HG03520 (cell line): ENCODE data around the gene PARD3B.
A peak's percentile ranks its signal among the peaks of the same experiment; 100 is the strongest.

Experiments used
- ATAC-seq: cut with Tn5 transposase; IDR thresholded peaks from one replicate; pipeline ENCODE4 v1.9.1; 2021; ENCODE audit warnings: mild to moderate bottlenecking, moderate library complexity; ENCODE audit not compliant: unreplicated experiment

The PARD3B gene

DNA sequence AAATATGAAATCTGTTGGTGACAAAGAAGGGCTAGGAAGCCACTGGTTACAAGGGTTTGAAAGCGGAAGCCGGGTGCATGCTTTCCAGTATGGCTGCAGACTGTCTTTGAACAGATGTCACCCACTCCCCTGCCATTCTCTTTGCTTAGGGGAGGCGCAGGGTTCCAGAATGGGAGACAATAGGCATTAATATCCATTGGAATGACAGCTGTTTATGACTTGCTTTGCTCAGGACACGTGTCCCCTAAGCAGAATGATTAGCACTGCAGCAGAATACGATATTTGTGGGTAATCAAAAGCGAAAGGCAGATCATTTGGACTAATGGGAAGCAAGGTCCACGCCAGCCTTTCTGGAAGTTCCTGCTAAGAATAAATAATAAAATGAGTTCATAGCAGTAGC is 1111.2 kb downstream of the PARD3B start:
- ATAC-seq, result no peak

DNA sequence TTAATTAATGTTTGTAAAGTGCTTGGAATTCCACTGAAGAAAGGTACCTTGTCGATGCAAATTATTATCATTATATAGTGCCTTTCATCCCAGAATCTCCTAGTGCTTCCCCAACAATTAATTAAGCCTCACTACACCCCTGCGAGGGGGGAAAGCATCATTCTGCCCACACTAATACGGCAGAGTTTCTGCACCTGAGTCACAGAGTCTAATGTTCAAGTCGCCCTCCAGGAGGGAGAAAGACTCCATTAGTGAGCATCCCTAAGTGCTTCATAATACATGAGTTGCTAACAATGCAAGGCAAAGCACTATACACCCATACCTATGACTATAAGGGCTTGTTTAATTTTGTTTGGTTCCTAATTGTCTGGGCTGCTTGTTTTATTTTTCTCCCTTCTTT is 1111.7 kb downstream of the PARD3B start:
- no peak for ATAC-seq

DNA sequence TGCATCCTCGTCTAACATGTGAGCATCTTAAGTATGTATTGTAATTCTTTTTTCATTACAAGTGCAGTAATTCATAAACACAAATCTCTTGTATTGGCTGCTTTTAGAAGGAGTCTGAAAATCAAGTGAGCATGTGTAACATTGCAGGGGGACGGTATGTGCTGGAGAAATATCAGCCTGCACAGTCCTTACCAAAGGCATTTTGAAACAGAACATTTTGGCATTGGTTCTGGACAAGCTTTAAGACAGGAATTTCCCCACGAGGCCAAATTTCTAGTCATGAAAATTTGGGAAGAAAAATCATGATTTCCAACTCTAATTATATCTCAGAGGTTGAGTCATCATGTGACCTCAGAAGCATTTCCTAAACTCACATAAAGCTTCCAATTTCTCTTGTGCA is 1112.3 kb downstream of the PARD3B start:
- ATAC-seq, result no peak

DNA sequence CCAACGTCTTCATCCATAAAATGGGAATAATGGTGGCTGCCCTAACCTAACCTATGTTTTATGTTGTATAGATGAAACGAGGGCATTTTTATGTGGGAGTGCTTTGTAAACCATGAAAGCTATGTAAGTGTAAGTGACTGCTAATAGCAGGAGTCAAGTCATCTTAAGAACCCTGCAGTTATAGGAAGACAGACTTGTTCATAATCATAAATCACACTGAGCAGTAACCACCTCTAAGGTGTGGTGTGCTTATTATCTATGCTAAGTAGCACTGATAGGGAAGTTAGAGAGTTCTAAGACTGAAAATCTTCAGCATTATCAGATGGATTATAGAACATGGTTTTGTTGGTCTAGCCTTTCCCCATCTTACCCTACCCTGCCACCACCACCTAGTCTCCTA is 1112.8 kb downstream of the PARD3B start:
- no peak for ATAC-seq

DNA sequence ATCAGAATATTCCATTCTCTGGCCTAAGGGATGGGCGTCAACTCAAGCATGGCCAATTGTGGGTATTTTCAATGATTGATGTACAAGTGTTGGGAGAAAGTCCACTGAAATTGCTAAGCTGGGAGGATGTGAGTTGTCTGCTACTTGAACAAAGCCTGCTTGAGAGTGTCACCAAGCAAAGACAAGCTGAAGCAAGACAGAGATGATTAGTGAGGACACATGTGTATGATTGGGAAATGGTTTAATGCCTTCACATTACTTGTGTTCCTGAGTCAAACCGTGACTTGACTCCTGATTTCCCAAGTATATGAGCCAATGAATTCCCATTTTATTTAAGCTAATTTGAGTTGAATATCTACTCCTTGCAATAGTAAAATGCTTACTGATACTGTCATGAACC is 1113.3 kb downstream of the PARD3B start:
- no peak for ATAC-seq

DNA sequence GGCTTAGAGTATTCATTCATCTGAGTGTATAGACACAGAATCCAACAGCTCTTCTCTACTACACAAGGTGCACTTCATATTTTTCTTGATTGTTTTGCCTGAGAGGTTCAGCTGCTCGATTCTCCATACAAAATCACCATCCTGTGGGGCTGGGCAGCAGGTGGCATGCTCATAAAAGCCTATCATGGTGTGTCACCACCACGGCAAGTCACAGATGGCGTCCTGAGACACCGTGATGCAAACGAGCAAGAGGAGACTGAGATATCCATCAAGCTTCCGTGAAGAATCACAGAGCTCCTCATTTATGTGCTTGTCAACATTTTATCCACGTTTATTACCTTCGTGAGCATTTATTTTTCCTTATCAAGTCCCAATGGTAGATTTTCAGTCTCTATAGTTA is 1114.6 kb downstream of the PARD3B start:
- ATAC-seq, result no peak

DNA sequence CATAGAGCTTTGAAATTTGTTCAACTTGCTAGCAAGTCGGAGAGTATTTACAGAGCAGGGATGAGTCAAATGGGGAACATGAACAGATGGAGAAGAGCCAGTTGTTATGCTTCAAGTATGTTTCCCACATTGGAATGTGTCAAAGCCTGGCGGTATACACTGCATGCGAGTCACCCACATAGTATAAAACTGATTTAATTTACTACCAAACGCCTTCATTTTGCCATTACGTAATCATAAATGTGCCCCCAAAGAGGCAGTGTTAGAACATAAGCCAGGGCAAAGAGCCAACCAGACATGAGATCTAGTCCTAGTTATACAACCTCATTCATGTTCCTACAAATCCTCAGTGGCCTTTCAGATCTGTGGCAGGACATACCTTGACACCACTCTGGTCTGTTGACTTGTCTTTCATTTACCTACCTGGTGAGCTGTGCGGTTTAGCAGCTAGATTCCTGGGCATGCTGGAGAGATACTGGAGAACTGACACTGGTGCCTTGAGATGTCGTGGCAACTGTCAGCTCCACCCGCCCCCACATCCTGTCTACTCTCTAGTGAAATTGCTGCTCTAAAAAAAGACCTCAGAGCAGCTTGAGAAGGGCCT is 1115.3 kb downstream of the PARD3B start:
- peak; percentile 82 for ATAC-seq

DNA sequence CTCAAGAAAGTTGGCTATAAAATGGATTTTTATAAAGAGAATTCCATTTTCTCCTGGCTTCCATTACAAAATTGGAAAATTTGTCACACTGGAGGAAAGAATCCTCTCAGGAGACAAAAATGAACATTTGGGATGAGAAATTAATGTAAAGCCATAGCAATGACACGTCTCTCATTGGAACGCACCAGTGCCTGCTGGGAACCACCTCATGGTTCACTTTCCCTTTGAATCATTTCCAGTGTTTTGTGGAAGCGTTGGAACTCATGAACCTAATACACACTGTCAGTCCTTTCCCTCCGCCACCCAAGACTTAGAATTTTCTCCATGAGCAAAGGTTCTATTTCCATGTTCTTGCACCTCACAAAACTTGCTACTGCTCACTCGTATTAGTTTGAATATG is 1116.0 kb downstream of the PARD3B start:
- ATAC-seq, result no peak

DNA sequence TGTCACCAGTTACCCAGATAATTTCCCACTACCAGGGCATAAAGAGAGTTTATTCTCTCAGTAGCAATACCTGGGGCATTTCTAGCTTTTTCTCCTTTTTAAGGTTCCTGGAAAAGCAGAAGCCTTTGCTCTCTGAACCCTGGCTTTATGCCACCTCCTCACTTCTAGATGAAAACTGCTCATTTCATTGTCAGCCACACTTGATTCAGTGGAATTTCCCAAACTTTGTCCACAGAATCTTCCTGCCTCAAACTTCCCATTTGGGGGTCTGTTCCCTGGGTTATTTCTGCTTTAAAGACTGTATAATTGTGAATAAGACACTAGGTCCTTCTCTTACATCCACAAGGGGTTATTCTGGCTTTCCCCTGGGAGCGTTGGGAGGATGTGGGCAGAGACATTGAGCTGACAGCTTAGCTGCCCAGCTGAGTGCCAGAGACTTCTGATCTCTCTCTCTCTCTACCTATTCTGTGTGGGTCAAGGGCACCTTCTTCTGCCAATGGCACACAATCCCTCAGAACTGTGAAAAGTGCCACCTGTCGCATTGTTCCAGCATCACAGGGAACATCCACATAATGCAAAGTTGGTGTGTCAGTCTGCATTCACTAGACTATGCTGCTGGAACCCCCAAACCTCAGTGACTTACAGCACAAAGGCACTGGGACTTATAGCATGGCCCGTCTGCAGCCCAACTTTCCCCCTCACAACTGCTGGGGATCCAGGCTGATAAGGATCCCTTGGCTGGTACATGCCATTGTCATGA is 1117.1 kb downstream of the PARD3B start:
- no peak for ATAC-seq

DNA sequence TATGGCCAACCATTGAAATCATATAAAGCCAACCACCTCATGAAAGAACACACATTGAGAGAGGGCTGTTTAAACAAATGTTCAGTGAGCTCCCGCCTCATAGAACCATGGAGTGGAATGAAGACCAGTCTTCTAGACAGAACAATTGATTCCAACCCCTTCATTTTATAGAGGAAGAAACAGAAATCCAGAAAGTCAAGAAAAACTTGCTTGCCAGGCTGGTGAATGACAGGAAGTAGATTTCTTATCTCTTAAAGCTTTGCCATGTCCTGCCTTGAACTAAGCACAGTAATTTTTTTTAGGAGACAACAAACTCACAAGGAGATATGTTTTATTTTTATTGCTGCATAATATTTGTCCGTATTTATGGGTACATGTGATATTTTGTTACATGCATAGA is 1120.5 kb downstream of the PARD3B start:
- no peak for ATAC-seq
